ENCODE measurements around the gene ALDH1B1.

- TF ChIP-seq POLR2A (IDR thresholded peaks at IDR 0.05; ENCODE audit: low read depth, low read length) = no peak
- TF ChIP-seq POU2F2 (IDR thresholded peaks at IDR 0.05; ENCODE audit: low read depth, low read length) = no peak
- no peak for TF ChIP-seq POLR2AphosphoS5 (IDR thresholded peaks at IDR 0.05; ENCODE audit: low read depth, low read length)
- TF ChIP-seq SPI1 (IDR thresholded peaks at IDR 0.05; ENCODE audit: low read depth, low read length) = no peak
- TF ChIP-seq TAF1 (IDR thresholded peaks at IDR 0.05; ENCODE audit: low read depth, low read length) = no peak
Observed at GRCh38 chr9:38416461-38416860, 24.0 kb downstream of the ALDH1B1 start.

All from GM12891 (cell line).